Stimulated activated CD8-positive, alpha-beta memory T cell treated with anti-CD3 and anti-CD28 coated beads, Interleukin-15, amount 100 ng/mL, for 1 hour (primary cell): ENCODE results near the gene SLC27A2.

ENCODE experiments used
- DNase-seq: peaks from one replicate; pipeline ENCODE4 v3.0.0-alpha.2; 2020; ENCODE audit warnings: low read depth

Gene SLC27A2

DNA sequence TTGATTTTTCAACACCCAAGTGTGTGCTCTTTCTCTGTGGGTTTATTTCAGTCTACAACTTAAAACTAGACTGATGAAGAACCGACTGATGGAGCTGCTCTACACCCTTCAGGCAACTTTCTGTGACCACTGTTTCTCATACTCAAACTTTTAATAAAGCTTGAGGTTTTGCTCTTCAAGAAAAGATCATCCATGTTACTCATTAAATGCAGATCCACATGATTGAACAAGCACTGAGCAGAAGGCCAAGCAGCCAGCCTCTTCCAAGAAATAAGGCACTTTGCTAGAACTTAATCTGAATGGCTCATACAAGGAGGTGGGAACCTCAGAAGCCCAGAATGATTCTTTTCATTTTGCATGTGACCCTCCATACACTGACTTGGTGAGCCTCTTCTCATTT lies 8.7 kb downstream of the SLC27A2 start:
- DNase-seq = no peak

DNA sequence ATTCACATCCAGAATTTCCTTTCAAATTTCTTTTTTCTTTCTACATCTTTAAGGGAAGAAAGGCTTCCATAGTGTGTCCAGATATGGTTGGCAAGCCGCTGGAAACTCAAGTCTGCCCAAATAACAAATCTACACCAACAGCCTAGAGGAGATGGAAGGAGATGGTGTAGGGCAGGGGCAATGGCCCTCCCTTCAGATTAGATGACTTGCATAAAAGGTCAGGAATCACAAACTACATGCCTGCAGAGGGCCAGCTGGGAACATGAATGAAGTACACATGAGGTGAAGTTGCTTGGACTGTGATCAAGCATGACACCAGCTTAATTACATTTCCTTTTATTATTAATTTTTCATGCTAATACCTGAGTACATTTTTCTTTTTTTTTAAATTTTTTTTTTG lies 10.2 kb downstream of the SLC27A2 start:
- no peak for DNase-seq

DNA sequence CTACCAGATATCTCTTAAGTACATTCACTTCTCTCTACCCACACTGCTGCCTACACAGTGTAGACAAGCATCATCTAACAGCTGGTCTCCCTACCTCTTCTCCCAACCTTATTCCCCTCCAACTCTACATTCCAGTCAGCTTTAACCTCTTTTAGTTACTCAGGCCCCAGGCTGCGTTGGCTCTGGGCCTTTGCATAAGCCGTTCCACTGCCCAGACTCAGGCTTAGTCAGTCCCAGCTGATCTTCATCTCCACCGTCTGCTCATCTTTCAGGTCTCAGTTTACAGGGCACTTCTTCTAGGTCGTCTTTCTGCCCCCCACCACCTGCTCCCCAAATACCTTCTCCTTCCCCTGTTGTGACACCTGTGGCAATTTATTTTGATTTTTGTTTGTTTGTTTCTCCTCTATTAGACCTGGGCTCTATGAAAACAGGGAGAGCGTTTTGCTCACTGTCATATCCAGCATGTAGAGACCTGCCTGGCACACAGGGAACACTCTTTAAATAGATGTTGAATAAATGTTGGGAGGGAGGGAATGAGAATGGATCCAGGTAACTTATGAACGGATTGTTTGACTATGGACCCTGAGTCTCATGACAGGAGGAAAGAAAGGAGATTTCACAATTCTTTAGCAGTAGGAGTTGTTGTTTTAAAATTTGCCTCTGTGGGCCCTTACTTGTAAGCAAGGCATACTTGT lies 11.1 kb downstream of the SLC27A2 start:
- no peak for DNase-seq

DNA sequence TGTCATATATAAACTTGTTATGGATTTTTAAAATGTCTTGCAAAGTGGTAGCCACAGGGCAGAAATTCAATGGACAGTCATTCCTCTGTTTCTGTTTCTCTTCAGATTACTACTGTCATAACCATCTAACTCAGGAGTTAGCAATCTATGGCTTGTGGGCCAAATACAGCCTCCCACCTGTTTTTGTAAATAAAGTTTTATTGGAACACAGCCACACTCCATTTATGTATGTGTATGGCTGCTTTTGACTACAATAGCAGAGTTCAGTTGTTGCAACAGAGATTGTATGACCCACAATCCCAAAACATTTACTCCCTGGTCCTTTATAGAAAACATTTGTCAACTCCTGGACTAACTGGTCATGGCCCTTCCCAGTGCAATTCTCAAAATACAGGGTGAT lies 20.0 kb downstream of the SLC27A2 start:
- DNase-seq = no peak

DNA sequence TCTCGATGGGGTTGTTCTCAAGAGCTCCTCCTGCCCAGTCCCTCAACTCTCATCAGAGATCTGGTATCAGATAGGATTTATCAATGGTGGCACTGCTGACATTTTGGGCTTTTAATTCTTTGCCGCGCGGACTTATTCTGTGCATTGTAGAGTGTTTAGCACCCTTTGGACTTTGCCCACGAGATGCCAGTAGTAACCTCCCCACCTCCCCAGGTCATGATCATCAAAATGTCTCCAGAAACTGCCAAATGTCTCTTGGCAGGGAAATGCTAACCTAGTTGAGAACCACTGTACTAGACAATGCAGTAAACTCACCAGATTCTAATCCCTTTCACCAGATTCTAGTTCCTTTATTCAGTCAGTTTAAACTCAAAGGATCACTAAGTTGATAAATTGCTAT lies 24.0 kb downstream of the SLC27A2 start:
- DNase-seq = no peak

DNA sequence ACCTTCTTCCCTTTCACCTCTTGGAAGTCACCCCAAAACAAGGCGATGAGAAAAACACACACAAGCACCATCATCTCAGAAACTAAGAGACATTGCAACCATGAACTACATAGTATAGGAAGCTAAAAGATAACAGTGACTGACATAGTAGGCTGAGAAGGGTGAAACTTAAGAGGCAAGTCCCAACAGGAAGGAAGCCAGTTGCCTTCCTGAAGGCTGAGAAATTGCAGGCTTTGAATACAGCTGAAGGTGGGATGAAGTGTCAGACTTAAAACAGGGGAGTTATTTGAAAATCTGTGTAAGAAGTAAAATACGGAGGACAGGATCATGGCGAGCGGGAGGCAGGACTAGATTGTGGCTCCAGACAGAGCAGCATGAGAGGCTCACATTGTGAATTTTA lies 27.8 kb downstream of the SLC27A2 start:
- no peak for DNase-seq

DNA sequence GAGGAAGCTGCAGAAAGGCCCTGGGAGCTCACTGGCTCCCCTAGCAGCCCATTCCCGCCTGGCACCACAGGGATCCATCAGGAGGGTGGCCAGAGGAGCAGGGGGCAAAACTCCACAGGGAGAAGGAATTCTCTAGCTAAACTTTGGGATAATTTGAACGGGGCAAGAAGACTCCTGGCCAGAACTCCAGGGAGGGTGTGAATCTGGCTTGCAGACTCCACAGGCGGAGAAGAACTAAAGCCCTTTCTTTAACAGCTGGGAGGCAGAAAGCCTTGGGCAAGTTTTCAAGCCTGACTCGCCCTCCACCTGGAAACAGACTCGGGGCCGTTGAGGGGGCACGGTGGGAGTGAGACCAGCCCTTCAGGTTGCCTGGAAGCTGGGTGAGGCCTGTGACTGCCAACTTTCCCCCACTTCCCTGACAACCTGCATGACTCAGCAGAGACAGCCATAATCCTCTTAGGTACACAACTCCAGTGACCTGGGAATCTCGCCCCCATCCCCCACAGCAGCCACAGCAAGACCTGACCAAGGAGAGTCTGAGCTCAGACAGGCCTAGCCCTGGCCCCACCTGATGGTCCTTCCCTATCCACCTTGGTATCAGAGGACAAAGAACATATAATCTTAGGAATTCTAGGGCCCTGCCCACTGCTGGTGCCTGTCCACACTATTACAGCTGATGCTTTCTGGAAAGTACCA lies 28.6 kb downstream of the SLC27A2 start:
- no peak for DNase-seq

DNA sequence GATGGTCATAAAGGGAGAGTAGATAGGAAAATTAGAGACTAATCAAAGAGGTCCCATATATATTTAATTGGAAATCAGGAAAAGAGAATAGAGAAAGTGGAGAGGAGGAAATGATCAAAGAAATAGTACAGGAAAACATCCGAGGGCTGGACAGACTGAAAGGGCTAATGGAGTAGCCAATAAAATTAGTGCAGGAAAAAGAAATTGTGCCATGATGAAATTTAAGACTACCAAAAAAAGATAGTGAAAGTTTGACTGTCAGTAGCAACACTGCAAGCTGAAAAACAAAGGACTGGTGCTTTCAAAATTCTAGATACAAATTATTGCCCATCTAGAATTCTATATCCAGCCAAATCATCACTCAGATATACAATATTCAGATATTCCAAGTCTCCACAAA lies 36.3 kb downstream of the SLC27A2 start:
- DNase-seq = no peak

DNA sequence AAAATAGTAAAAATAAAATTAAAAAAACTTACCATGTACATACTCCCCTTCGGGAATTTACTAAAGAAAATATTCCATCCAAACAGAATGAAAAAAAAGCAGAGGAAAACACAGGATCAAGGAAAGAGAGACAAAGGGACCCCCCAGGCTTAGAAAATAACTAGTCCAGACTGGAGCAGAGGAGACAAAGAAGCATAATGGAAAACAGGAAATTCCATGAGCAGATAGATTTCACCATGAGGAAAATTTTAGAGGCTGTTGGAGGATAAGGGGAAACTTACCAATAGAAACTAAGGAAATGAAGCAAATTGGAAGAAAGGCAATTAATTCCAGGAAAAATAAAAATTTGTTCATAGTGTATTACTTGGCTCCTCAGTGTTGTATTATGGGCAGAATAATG lies 36.7 kb downstream of the SLC27A2 start:
- DNase-seq = no peak

DNA sequence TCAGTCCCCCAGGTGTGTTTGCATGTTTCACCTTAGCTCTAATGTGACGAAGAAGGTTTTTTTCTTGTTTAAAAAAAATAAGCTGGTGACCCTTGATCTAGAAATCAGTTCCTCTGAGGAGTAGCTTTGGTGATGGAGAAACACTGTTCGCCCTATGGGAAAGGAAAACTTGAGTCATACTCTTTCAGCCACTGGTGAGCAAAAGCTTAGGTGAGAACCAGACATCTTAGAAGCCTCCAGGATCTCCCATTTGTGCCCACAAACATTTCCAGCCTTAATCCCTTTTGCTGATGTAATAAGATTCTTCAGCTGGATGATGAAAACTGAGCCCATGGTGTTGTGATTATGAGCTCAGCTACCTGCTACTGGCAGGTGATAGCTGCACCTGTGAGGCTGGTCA lies 37.8 kb downstream of the SLC27A2 start:
- no peak for DNase-seq

DNA sequence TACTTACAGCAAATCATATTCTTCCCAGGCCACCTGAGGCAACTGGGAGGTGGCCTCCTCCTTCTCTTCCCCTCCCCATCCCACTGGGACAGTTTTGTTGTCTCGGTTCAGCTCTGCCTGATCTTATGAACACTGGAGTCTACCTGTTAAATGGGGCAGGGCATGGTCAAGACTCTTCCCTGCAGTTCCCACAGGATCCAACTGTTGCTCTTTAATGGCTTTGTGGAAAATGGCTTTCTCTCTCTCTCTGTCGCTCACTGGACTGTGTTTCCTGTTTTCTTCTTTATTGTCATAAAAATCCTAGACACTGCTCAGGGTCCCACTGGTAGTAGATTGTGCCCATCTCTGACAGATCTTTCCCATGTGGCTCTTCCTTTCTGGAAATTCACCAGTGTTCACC lies 40.2 kb downstream of the SLC27A2 start:
- no peak for DNase-seq

DNA sequence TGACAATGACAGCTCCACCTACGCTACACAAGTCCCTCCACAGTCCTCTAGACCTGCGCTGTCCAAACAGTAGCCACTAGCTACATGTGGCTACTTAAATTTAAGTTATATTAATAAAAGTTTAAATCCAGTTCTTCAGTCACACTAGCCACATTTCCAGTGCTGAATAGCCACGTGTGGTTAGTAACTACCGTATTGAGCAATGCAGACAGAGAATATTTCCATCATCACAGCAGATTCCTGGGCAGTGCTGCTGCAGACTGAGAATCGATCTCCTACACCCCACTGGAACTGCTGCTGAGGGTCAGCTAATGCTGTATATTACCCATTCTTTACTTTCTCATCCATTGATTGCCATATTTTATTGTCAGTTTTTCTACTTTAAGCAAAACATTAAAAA lies 42.6 kb downstream of the SLC27A2 start:
- DNase-seq = no peak

DNA sequence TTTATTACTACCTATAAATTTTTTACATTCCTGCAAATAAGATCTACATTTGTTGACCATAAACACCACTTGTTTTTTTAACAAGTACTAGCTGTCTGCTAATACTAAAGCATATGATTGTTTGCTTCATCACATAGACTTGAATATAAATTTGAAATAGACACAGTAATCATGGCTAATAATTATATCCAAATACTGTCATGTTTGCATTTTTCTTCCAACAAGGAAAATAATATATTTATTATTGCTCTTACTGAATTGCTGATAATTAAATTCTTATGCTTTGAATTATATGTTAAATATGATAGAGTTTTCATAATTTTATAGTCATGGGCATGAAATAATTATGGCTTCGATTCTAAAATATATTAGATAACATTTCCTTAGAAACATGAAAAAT lies 43.1 kb downstream of the SLC27A2 start:
- DNase-seq = no peak

DNA sequence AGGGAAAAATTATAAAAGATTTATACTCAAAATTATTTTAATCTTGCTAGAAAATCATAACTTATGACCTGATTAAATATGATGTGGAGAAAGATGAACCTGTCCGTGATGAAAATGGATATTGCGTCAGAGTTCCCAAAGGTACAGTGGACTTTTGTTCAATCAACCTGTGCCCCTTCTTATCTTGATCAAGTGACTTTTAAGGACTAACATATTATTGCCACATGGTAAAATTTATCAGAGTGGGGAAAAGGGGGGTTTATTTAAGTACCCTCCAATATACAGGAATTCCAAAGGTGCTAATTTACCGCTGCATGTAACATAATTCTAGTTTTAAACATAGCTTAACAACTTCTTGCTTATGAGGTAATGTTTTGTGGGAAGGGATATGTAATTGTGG lies 43.9 kb downstream of the SLC27A2 start:
- no peak for DNase-seq

DNA sequence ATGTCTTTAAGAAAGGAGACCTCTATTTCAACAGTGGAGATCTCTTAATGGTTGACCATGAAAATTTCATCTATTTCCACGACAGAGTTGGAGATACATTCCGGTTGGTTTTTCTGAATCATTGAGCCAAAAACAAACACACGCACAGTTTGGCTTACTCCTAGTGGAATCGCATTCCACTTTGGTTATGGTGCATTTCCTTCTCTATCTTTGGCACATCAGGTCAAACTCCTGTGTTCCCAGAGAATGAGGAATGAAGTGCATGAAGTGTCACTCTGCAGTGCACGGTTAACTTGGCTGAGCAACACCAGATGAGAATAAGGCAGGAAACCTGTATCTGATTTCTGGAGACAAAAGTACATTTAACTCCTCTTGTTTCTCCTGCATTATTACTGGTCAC lies 45.1 kb downstream of the SLC27A2 start:
- DNase-seq = no peak

DNA sequence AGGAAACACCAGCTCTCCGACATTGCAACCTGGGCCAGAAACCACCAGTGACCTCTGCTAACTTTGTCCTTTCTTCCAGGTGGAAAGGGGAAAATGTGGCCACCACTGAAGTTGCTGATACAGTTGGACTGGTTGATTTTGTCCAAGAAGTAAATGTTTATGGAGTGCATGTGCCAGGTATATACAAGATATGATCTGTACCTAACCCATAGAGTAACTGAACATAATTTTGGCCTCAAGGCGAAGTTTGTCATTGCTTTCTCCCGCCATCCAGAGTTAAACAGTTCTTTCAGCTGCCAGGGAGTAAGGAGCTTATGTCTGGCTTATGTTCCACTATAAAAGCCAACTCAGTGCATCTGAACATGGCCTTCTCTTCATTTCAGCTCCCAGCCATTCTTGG lies 46.9 kb downstream of the SLC27A2 start:
- DNase-seq = no peak

DNA sequence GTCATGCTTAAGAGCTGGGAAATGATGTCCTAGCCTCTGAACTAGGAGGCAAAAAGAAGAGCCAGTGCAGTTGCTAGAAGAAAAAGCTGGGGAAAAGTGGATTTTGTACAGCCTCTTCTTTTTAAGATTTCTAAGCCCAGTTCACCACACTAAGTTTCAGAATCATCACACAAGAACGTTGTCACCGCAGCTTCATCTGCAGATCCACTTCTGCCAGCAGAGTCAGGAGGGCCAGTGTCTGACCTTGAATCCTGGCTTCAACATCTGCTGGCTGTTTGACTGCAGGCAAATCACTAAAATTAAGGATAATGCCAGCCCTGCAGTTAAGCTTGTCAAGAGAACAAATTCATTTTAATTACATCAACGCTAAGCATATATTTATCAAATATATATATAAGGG lies 47.3 kb downstream of the SLC27A2 start:
- no peak for DNase-seq

DNA sequence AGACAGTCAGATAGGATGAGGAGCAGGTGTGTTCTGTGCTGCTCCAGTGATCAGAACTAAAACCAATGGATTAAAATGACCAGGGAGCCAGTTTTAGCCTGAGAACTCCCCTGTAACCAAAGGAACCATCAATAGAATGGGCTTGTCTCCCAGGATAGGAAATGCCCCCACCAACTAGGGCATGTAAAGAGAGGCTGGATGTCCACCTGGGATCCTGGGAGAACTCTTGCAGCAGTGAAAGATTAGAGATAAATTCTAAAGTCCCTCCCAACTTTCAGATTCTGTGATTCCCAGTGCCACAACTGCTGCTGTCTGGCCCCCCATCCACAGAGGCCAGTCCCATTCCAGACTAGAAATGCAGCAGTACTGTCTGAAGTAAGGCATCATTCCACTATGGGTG lies 49.8 kb downstream of the SLC27A2 start:
- no peak for DNase-seq

DNA sequence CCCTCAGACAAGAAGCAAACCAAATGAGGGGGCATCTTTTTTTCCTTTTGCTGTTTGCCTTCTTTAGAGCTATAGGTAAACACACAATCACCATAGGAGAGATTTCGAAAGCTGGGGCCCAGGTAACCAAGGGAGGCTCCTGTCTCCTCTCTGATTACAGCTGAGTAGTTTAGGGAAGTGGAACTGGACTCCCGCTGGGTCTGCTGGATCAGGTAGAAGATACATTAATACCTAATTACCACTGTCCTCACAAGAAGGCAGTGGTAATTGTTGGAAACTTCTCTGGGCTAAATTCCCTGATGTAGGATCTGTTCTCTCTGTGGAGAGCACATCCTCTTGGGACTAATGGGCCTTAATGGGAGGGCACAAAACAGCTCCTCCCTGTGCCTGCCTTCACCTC lies 50.8 kb downstream of the SLC27A2 start:
- DNase-seq = no peak

DNA sequence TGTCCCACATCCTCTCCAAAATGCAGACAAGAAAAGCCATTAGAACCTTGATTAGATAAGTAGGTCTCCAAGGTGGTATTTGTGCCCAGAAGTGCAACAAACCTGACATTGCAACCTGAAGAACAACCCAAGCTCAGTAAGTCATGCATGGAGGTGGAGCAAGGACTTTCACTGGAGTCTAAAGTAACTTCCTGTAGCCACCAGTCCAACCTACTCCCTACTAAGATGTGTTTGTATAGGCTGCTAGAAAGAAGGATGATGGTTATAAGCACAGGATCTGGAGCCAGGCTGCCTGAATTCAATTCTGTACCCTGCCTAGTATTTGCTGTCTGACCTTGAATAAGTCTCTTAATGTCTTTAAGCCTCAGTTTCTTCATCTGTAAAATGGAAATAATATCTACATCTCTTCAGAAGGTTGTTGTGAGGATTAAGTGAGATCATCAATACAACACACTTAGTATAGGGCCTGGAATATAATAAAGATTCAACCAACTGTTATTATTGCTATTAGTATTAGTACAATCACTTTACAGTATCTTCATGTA lies 51.3 kb downstream of the SLC27A2 start:
- DNase-seq = no peak

DNA sequence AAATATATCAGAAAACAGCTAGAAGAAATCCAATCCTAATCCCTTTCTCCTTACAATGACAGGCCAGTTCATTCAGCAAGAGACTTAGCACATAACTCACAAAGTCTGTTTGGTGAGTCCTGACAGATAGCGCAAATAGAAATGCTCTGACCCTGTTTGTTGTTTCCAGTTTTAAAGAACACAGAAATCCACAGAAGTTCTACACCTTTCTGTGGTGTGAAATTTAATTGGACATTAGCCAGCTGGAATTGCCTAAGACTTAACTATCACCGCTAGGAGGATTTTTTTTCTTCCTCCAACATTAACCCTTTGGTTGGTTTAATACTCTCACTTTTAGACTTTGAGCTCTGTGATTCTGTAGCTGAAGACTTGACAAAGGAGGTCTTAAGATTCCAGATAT lies 52.8 kb downstream of the SLC27A2 start:
- DNase-seq = no peak

DNA sequence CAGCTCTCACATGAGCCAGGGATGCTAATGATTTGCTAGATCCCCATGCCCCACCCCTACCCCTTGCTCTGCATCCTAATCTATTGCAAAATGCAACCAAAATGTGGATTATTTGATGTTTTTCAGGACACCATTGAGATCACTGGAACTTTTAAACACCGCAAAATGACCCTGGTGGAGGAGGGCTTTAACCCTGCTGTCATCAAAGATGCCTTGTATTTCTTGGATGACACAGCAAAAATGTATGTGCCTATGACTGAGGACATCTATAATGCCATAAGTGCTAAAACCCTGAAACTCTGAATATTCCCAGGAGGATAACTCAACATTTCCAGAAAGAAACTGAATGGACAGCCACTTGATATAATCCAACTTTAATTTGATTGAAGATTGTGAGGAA lies 53.8 kb downstream of the SLC27A2 start:
- no peak for DNase-seq

DNA sequence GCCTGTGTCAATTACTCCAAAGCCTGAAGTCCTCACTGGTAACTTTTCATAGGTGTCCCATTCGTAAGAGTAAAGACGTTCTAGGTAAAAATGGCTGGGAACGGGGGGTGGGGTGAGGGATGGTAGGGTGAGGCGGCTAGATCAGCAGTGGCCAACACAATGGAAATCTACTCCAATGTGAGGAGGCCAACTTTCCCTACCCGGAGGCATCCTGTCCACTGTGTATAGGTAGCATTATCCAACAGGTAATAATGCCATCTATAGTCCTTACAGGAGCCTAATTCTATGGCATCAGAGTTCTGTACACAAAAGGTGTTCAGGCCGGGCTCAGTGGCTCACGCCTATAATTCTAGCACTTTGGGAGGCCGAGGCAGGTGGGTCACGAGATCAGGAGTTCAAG lies 54.4 kb downstream of the SLC27A2 start:
- no peak for DNase-seq

DNA sequence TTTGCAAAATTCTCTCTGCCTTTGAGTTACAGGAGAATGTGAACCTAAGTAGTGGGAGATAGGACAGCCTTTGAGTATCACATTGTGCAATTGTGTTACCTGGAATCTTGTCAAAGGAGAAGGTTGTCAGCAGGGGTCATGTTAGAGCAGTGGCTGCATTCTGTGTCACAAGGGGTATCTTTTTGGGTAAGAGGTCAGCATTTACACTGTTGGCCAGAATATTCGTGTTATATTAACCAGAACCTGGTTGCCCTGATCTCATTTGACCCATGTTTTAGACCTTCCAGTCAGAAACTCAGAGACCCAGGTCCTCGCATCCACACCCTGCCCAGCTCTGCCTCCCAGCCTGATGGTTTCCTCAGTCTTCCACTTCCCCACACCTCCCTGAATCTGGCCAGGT lies 56.3 kb downstream of the SLC27A2 start:
- no peak for DNase-seq
